Endometrial microvascular endothelial cells (primary cell): ENCODE measurements around the gene NXN. TPM values are rescaled to one million over a fixed set of nuclear protein-coding genes. Genes with fewer than 3 reads are reported as not detected.
"Not testable (repeated sequence)": the region's sequence is repeated elsewhere in the genome, so short reads cannot be mapped to it uniquely, and the experiment has no call there.

Experiments
- in situ Hi-C: cut with HindIII; loops from 2 replicates; pipeline ENCODE4 v1.10.0; 2017; ENCODE audit warnings: low sequenced_read_pairs, low pct_unique_long_range_greater_than_20kb; ENCODE audit errors: inconsistent ontology term
- total RNA-seq: library from RNA; depleted of rRNA; stranded (reverse); fragments of >200 nt; gene quantifications from one replicate; pipeline ENCODE4 v1.2.3, GENCODE V29; 2015; ENCODE audit errors: inconsistent ontology term

The NXN gene
- total RNA-seq, 1 donor from 2014 or later = 0.28 TPM

- in situ Hi-C loops = no loop called here
These were observed 98.9 kb downstream of the NXN start for GRCh38 chr17:880443-881269.

- in situ Hi-C loops = no loop called here
These were observed 99.8 kb downstream of the NXN start for GRCh38 chr17:879546-880442.

GRCh38 chr17:877630-878029 lies 101.9 kb downstream of the NXN start:
- in situ Hi-C loops = no loop called here

- in situ Hi-C loops = no loop called here
These were observed 103.3 kb downstream of the NXN start for GRCh38 chr17:876272-876671.

- in situ Hi-C loops = not testable (repeated sequence)
These were observed 105.0 kb downstream of the NXN start for GRCh38 chr17:874590-874989.

- in situ Hi-C loops = no loop called here
These were observed 106.7 kb downstream of the NXN start for GRCh38 chr17:872855-873254.

- in situ Hi-C loops = no loop called here
These were observed 107.6 kb downstream of the NXN start for GRCh38 chr17:871751-872519.

- in situ Hi-C loops = no loop called here
These were observed 109.7 kb downstream of the NXN start for GRCh38 chr17:869567-870525.

GRCh38 chr17:869086-869485 lies 110.5 kb downstream of the NXN start:
- in situ Hi-C loops = no loop called here

GRCh38 chr17:867896-868489 lies 111.6 kb downstream of the NXN start:
- in situ Hi-C loops = no loop called here

GRCh38 chr17:867238-867637 lies 112.3 kb downstream of the NXN start:
- in situ Hi-C loops = not testable (repeated sequence)

- in situ Hi-C loops = no loop called here
These were observed 112.9 kb downstream of the NXN start for GRCh38 chr17:866568-867103.

GRCh38 chr17:864315-864714 lies 115.3 kb downstream of the NXN start:
- in situ Hi-C loops = no loop called here

- in situ Hi-C loops = no loop called here
These were observed 115.7 kb downstream of the NXN start for GRCh38 chr17:863880-864279.

GRCh38 chr17:862582-862981 lies 117.0 kb downstream of the NXN start:
- in situ Hi-C loops = no loop called here

GRCh38 chr17:861364-861763 lies 118.2 kb downstream of the NXN start:
- in situ Hi-C loops = no loop called here

GRCh38 chr17:860805-861204 lies 118.8 kb downstream of the NXN start:
- in situ Hi-C loops = no loop called here

GRCh38 chr17:859824-860195 lies 119.8 kb downstream of the NXN start:
- in situ Hi-C loops = no loop called here
